GM23338 (cell line): ENCODE measurements around the gene ALB. TPM values are rescaled to one million over a fixed set of nuclear protein-coding genes. Genes with fewer than 3 reads are reported as not detected.

Source experiments
- ATAC-seq: fragments of 200-7000 bp; cut with Tn5 transposase; 3 replicates; pipeline ENCODE4 v1.9.1; 2020
- DNase-seq: peaks from one replicate; pipeline ENCODE4 v3.0.0-alpha.2; 2015; ENCODE audit warnings: low spot score
- H2AFZ ChIP-seq: fragments of 200-600 bp; sonication (generic); 2 replicates; pipeline ENCODE4 v1.8.0; 2016; ENCODE audit warnings: antibody characterized with exemption, mild to moderate bottlenecking, moderate library complexity
- H3F3A ChIP-seq: fragments of 200-600 bp; sonication (generic); replicated peaks from 2 replicates; pipeline ENCODE4 v1.8.0; 2017; ENCODE audit warnings: antibody characterized with exemption, mixed run types, low read depth
- H3K27ac ChIP-seq: fragments of 200-600 bp; sonication (generic); 2 replicates; pipeline ENCODE4 v1.6.1; 2016; ENCODE audit warnings: low read depth
- H3K27me3 ChIP-seq: fragments of 200-600 bp; sonication (generic); 2 replicates; pipeline ENCODE4 v1.8.0; 2016; ENCODE audit warnings: mild to moderate bottlenecking, mixed run types, moderate library complexity; ENCODE audit not compliant: insufficient read depth
- H3K36me3 ChIP-seq: fragments of 200-600 bp; sonication (generic); 2 replicates; pipeline ENCODE4 v1.8.0; 2016; ENCODE audit warnings: mild to moderate bottlenecking; ENCODE audit not compliant: insufficient read depth
- H3K4me1 ChIP-seq: fragments of 200-600 bp; sonication (generic); 2 replicates; pipeline ENCODE4 v1.8.0; 2016; ENCODE audit warnings: mild to moderate bottlenecking, moderate library complexity; ENCODE audit not compliant: insufficient read depth
- H3K4me2 ChIP-seq: fragments of 200-600 bp; sonication (generic); 2 replicates; pipeline ENCODE4 v1.7.1; 2017; ENCODE audit warnings: mixed run types
- H3K4me3 ChIP-seq: fragments of 200-600 bp; sonication (generic); 2 replicates; pipeline ENCODE4 v1.6.1; 2016; ENCODE audit warnings: mixed run types
- H3K79me2 ChIP-seq: fragments of 200-600 bp; sonication (generic); replicated peaks from 2 replicates; pipeline ENCODE4 v1.8.0; 2017; ENCODE audit warnings: mild to moderate bottlenecking; ENCODE audit not compliant: insufficient read depth
- H3K9me2 ChIP-seq: fragments of 200-600 bp; sonication (generic); 2 replicates; pipeline ENCODE4 v1.8.0; 2017; ENCODE audit not compliant: insufficient read depth
- H4K20me1 ChIP-seq: fragments of 200-600 bp; sonication (generic); replicated peaks from 2 replicates; pipeline ENCODE4 v1.8.0; 2017; ENCODE audit warnings: mild to moderate bottlenecking; ENCODE audit not compliant: insufficient read depth
- H3K27ac Mint-ChIP-seq: 2 replicates; pipeline ENCODE4 v1.8.0; 2020; ENCODE audit warnings: inconsistent platforms, mild to moderate bottlenecking, moderate library complexity, mixed read lengths
- H3K27me3 Mint-ChIP-seq: 3 replicates; pipeline ENCODE4 v1.8.0; 2022; ENCODE audit warnings: low read depth, mild to moderate bottlenecking, moderate library complexity, mixed read lengths, inconsistent platforms; ENCODE audit not compliant: insufficient read depth, poor library complexity
- H3K36me3 Mint-ChIP-seq: 3 replicates; pipeline ENCODE4 v1.8.0; 2021; ENCODE audit warnings: low read depth, mild to moderate bottlenecking, inconsistent platforms, moderate library complexity, mixed read lengths
- H3K4me1 Mint-ChIP-seq: 3 replicates; pipeline ENCODE4 v1.8.0; 2020; ENCODE audit warnings: mild to moderate bottlenecking, inconsistent platforms, mixed read lengths
- H3K4me3 Mint-ChIP-seq: 3 replicates; pipeline ENCODE4 v1.8.0; 2021; ENCODE audit warnings: moderate library complexity, mild to moderate bottlenecking, inconsistent platforms, mixed read lengths
- H3K9me3 Mint-ChIP-seq: 3 replicates; pipeline ENCODE4 v1.8.0; 2020; ENCODE audit warnings: moderate library complexity, mild to moderate bottlenecking, inconsistent platforms, mixed read lengths
- CREB1 ChIP-seq: fragments of 250-450 bp; sonication (Bioruptor Pico); IDR thresholded peaks from 2 replicates; pipeline ENCODE4 v1.5.0; 2020; ENCODE audit warnings: low read depth, mild to moderate bottlenecking, moderate library complexity
- CTCF ChIP-seq, 2 experiments: fragments of 200-600 bp in 1 of 2; sonication (generic) in 1 of 2; conservative IDR thresholded peaks; 2 replicates each; pipeline versions ENCODE4 v1.5.1 to v1.6.1; 2016 to 2017; ENCODE audit warnings: antibody characterized with exemption in 2 of 2, low read depth in 2 of 2, mild to moderate bottlenecking in 2 of 2, moderate library complexity in 1 of 2
- EZH2 ChIP-seq: fragments of 200-600 bp; sonication (generic); IDR thresholded peaks from one replicate; pipeline ENCODE4 v1.8.0; 2017; ENCODE audit warnings: antibody characterized with exemption, mild to moderate bottlenecking, low read depth; ENCODE audit not compliant: unreplicated experiment
- JUNB ChIP-seq: IDR thresholded peaks from one replicate; pipeline ENCODE4 v1.6.1; 2016; ENCODE audit warnings: antibody characterized with exemption; ENCODE audit not compliant: unreplicated experiment
- NANOG ChIP-seq: IDR thresholded peaks from 2 replicates; pipeline ENCODE4 v1.6.1; 2016; ENCODE audit warnings: antibody characterized with exemption, borderline replicate concordance
- POLR2AphosphoS5 ChIP-seq: IDR thresholded peaks from 2 replicates; pipeline ENCODE4 v1.6.1; 2016; ENCODE audit warnings: antibody characterized with exemption, low read depth
- REST ChIP-seq: IDR thresholded peaks from one replicate; pipeline ENCODE4 v1.6.1; 2018; ENCODE audit warnings: antibody characterized with exemption; ENCODE audit not compliant: unreplicated experiment
- STAT1 ChIP-seq: IDR thresholded peaks from one replicate; pipeline ENCODE4 v1.6.1; 2016; ENCODE audit warnings: antibody characterized with exemption; ENCODE audit not compliant: unreplicated experiment
- ZNF114 ChIP-seq: fragments of 250-450 bp; sonication (Bioruptor Pico); IDR thresholded peaks from 2 replicates; pipeline ENCODE4 v1.5.0; 2020; ENCODE audit warnings: mild to moderate bottlenecking, moderate library complexity
- ZNF462 ChIP-seq: fragments of 250-450 bp; sonication (Bioruptor Pico); IDR thresholded peaks from 2 replicates; pipeline ENCODE4 v1.5.0; 2020; ENCODE audit warnings: mild to moderate bottlenecking, moderate library complexity
- polyA plus RNA-seq: library from polyadenylated mRNA; unstranded; fragments of >200 nt; fragmentation: Nextera tagmentation; extraction: Ambion mirVana; gene quantifications from 2 replicates; pipeline ENCODE4 v1.2.1, GENCODE V29; 2016
- total RNA-seq: library from RNA; depleted of rRNA; stranded (reverse); fragments of >200 nt; shearing (Covaris generic); gene quantifications from 2 replicates; pipeline ENCODE4 v1.2.3, GENCODE V29; 2014

Gene ALB
- total and polyA plus RNA-seq, 2 experiments from 2014 or later = not detected

GRCh38 chr4:73383452-73383851 lies 20.6 kb upstream of the ALB start (continued):
- no peak for TF ChIP-seq ZNF462 (CRISPR knock-in tag)
- no peak for TF ChIP-seq POLR2AphosphoS5

GRCh38 chr4:73387552-73387951 lies 16.5 kb upstream of the ALB start:
- H3K4me3 ChIP-seq = no peak overlapping the region
- H3K27me3 ChIP-seq = no peaks in the 10 kb centered on the region
- no peaks in the 10 kb centered on the region for H3K36me3 ChIP-seq
- TF ChIP-seq NANOG = no peak
- TF ChIP-seq EZH2 = no peak
- Mint-ChIP-seq H3K4me3 (no peak overlapping the region), H3K4me1 (no peaks in the 10 kb centered on the region), H3K27me3 (no peaks in the 10 kb centered on the region), H3K36me3 (peaks cover 3% of the 10 kb centered on the region; the same call in 1 of the 3 replicates), H3K27ac (no peak overlapping the region), H3K9me3 (0 out of 3 replicates have a peak, but pooled peaks cover 4% of the 10 kb centered on the region)
- no peak overlapping the region for H3K27ac ChIP-seq
- no peaks in the 10 kb centered on the region for H3K9me2 ChIP-seq
- H3K4me2 ChIP-seq = no peak overlapping the region
- no peaks in the 10 kb centered on the region for H3K4me1 ChIP-seq
- DNase-seq (no peak), ATAC-seq (no peak)
- H2AFZ ChIP-seq = no peak overlapping the region
- H4K20me1 ChIP-seq = no peaks in the 10 kb centered on the region
- H3F3A ChIP-seq = no peaks in the 10 kb centered on the region
- no peaks in the 10 kb centered on the region for H3K79me2 ChIP-seq

GRCh38 chr4:73388887-73389286 lies 15.2 kb upstream of the ALB start:
- Mint-ChIP-seq H3K4me1 (no peaks in the 10 kb centered on the region), H3K27ac (no peak overlapping the region), H3K9me3 (0 out of 3 replicates have a peak, but pooled peaks cover 4% of the 10 kb centered on the region), H3K27me3 (no peaks in the 10 kb centered on the region), H3K36me3 (peaks cover 3% of the 10 kb centered on the region; the same call in 1 of the 3 replicates), H3K4me3 (no peak overlapping the region)
- no peaks in the 10 kb centered on the region for H4K20me1 ChIP-seq
- H3K27me3 ChIP-seq = no peaks in the 10 kb centered on the region
- H3K79me2 ChIP-seq = no peaks in the 10 kb centered on the region
- H3K36me3 ChIP-seq = no peaks in the 10 kb centered on the region
- no peaks in the 10 kb centered on the region for H3K9me2 ChIP-seq
- H3F3A ChIP-seq = no peaks in the 10 kb centered on the region
- H3K4me1 ChIP-seq = no peaks in the 10 kb centered on the region
- no peak overlapping the region for H2AFZ ChIP-seq
- no peak for ATAC-seq
- H3K27ac ChIP-seq = no peak overlapping the region
- H3K4me2 ChIP-seq = no peak overlapping the region
- no peak for DNase-seq
- no peak overlapping the region for H3K4me3 ChIP-seq
- TF ChIP-seq STAT1 = no peak
- no peak for TF ChIP-seq POLR2AphosphoS5
- no peak for TF ChIP-seq EZH2
- no peak for TF ChIP-seq JUNB
- TF ChIP-seq REST = no peak
- no peak for TF ChIP-seq CTCF (conservative IDR thresholded peaks at IDR 0.05; ENCODE audit: low read depth in 2 of 2)
- TF ChIP-seq CREB1 = no peak
- no peak for TF ChIP-seq ZNF114 (CRISPR knock-in tag)
